Nephron (organoid): ENCODE results near the gene KCTD10.

Source experiments
- H3K27ac Mint-ChIP-seq, 3 experiments: 2 replicates each; pipeline ENCODE4 v1.8.0; 2020; ENCODE audit warnings: mixed read lengths in 3 of 3, mild to moderate bottlenecking in 2 of 3, moderate library complexity in 1 of 3
- H3K27me3 Mint-ChIP-seq: 2 replicates; pipeline ENCODE4 v1.8.0; 2021; ENCODE audit warnings: low read depth, mild to moderate bottlenecking, moderate library complexity, mixed read lengths
- H3K36me3 Mint-ChIP-seq: 2 replicates; pipeline ENCODE4 v1.8.0; 2020; ENCODE audit warnings: low read depth, mixed read lengths
- H3K4me1 Mint-ChIP-seq: 2 replicates; pipeline ENCODE4 v1.8.0; 2020; ENCODE audit warnings: mixed read lengths
- H3K4me3 Mint-ChIP-seq, 3 experiments: 2 replicates each; pipeline ENCODE4 v1.8.0; 2020; ENCODE audit warnings: mild to moderate bottlenecking in 3 of 3, mixed read lengths in 3 of 3, moderate library complexity in 2 of 3
- H3K9me3 Mint-ChIP-seq: 2 replicates; pipeline ENCODE4 v1.8.0; 2020; ENCODE audit warnings: mixed read lengths
- CTCF ChIP-seq, 3 experiments: fragments of 200-600 bp; sonication (generic); IDR thresholded peaks; one replicate each; pipeline ENCODE4 v1.5.0; 2021; ENCODE audit warnings: antibody characterized with exemption in 3 of 3; ENCODE audit not compliant: unreplicated experiment in 3 of 3

The KCTD10 gene

GRCh38 chr12:109512608-109513007 lies 35.5 kb upstream of the KCTD10 start:
- H3K27me3 Mint-ChIP-seq: peaks cover 4% of the 10 kb centered on the region
- H3K36me3 Mint-ChIP-seq: peaks cover 75% of the 10 kb centered on the region
- H3K4me3 Mint-ChIP-seq: no peak overlapping the region
- peak overlapping the region in 1 of 3 experiments; percentile 20 for H3K27ac Mint-ChIP-seq
- no peak for TF ChIP-seq CTCF (IDR thresholded peaks at IDR 0.05; ENCODE audit: unreplicated experiment in 3 of 3)
- no peaks in the 10 kb centered on the region for H3K9me3 Mint-ChIP-seq
- peaks cover 11% of the 10 kb centered on the region for H3K4me1 Mint-ChIP-seq

- no peak for TF ChIP-seq CTCF (IDR thresholded peaks at IDR 0.05; ENCODE audit: unreplicated experiment in 3 of 3)
- Mint-ChIP-seq H3K9me3 (no peaks in the 10 kb centered on the region), H3K36me3 (peaks cover 67% of the 10 kb centered on the region), H3K27ac (no peak overlapping the region), H3K4me1 (no peaks in the 10 kb centered on the region), H3K4me3 (no peak overlapping the region), H3K27me3 (peaks cover 4% of the 10 kb centered on the region)
Measured at GRCh38 chr12:109510196-109510595, 33.1 kb upstream of the KCTD10 start.

GRCh38 chr12:109504068-109504467 lies 27.0 kb upstream of the KCTD10 start:
- Mint-ChIP-seq H3K36me3 (peaks cover 64% of the 10 kb centered on the region), H3K27ac (no peak overlapping the region), H3K4me3 (no peak overlapping the region), H3K4me1 (no peaks in the 10 kb centered on the region), H3K9me3 (no peaks in the 10 kb centered on the region), H3K27me3 (no peaks in the 10 kb centered on the region)
- TF ChIP-seq CTCF (IDR thresholded peaks at IDR 0.05; ENCODE audit: unreplicated experiment in 3 of 3): no peak

DNA sequence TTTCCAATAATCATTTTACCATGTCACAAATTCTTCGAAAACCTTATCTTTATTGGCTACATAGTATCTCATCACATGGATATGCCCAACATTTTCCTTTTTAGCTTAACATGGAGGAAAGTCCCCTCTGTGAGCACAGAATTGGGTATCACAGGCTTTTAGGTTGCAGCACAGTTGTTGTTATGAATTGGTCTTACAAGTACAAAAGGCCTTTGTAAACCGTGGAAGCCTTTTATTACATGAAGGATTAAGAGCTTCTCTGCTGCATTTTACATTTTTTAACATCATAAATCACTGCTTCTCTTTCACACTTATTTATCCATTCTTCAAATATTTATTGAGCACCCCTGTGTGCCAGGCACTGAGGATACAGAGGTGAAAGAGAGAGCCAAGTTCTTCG lies 26.5 kb upstream of the KCTD10 start:
- H3K27me3 Mint-ChIP-seq: no peaks in the 10 kb centered on the region
- no peak for TF ChIP-seq CTCF (IDR thresholded peaks at IDR 0.05; ENCODE audit: unreplicated experiment in 3 of 3)
- H3K4me1 Mint-ChIP-seq: no peaks in the 10 kb centered on the region
- H3K27ac Mint-ChIP-seq: no peak overlapping the region
- no peaks in the 10 kb centered on the region for H3K9me3 Mint-ChIP-seq
- H3K4me3 Mint-ChIP-seq: no peak overlapping the region
- peaks cover 66% of the 10 kb centered on the region for H3K36me3 Mint-ChIP-seq

DNA sequence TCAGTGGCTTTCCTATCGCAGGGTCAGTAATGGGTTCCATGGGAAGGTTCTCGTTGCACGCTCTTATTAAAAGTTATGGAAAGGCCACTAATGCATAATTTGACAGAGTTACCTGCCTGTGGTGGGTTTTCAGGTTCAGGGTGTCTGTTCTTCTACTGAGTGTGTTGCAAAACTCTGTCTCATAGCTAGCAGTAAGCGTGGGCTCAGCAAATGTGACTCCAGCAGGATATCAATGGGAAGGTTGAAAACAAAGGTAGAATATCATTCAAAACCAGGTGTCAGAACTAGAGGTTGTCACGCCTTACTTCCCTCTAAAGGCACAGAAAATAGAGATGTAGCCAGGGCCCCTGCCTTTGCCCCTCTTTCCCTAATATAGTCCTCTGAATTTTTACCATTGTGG lies 25.2 kb upstream of the KCTD10 start:
- Mint-ChIP-seq H3K4me3 (no peak overlapping the region), H3K27me3 (no peaks in the 10 kb centered on the region), H3K4me1 (no peaks in the 10 kb centered on the region), H3K9me3 (no peaks in the 10 kb centered on the region), H3K36me3 (peaks cover 67% of the 10 kb centered on the region), H3K27ac (no peak overlapping the region)
- TF ChIP-seq CTCF (IDR thresholded peaks at IDR 0.05; ENCODE audit: unreplicated experiment in 3 of 3): no peak

DNA sequence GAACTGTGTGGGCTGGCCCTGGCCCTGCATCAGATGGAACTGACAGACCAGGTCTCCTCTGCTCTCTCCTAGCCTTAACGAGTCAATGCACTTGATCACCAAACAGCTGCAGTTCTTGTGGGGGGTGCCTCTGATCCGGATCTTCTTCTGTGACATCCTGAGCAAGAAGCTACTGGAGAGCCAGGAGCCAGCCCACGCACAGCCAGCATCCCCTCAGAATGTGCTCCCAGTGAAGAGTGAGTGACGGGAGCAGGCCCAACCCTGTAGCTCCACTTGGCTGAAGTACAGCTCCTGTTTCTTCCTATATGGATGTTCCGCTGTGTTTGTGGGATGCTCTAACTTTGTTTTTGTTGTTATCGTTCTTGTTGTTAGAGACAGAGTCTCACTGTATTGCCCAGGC lies 24.2 kb upstream of the KCTD10 start:
- no peak overlapping the region for H3K4me3 Mint-ChIP-seq
- no peak overlapping the region for H3K27ac Mint-ChIP-seq
- peaks cover 73% of the 10 kb centered on the region for H3K36me3 Mint-ChIP-seq
- no peaks in the 10 kb centered on the region for H3K27me3 Mint-ChIP-seq
- H3K4me1 Mint-ChIP-seq: no peaks in the 10 kb centered on the region
- no peaks in the 10 kb centered on the region for H3K9me3 Mint-ChIP-seq
- TF ChIP-seq CTCF (IDR thresholded peaks at IDR 0.05; ENCODE audit: unreplicated experiment in 3 of 3): no peak
